Measurements from ENCODE around the gene MOB2. TPM values are rescaled to one million over a fixed set of nuclear protein-coding genes. Genes with fewer than 3 reads are reported as not detected.
A peak's percentile ranks its signal among the peaks of the same experiment; 100 is the strongest.

The MOB2 gene
- polyA plus RNA-seq, 3 donors = 22.1 to 44.1 (median 22.5) TPM

DNA sequence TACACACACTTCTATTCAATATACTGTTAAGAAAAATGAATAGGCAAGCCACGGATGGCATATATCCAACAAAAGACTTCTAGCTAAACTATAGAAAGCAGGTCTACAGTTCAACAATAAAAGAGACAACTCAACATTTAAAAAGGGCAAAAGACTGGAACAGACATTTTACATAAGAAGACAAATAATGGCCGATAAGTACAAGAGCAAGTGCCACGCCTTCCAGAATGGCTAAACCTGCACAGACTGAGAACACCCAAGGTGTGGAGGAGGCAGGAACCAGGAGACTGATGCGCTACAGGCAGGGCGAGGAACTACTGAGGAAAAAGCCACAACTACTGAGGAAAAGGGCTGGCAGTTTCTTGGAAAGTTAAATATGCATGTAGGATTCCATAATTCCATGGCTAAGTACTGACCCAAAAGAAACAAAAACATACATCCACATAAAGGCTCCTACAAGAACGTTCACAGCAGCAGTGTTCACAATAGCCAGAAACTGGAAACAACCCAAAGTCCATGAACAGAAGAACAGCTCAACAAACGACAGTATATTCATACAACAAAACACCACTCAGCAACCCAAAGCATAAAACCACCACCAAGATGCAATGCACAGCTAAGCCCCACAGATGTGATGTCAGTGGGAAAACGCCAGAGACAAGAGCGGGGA, 9.6 kb upstream of the MOB2 start:
- Histone ChIP-seq H4K20me1 (ENCODE audit: insufficient read depth, low read length) (peaks cover 100% of the 10 kb centered on the region), H3K9ac (ENCODE audit: insufficient read depth, low read length, poor library complexity, severe bottlenecking) (no peak overlapping the region), H3K9me3 (replicated peaks in 1 of 2; ENCODE audit: control insufficient read depth in 1 of 2, insufficient read depth in 1 of 2, low read length in 2 of 2) (no peaks in the 10 kb centered on the region), H3K36me3 (replicated peaks in 1 of 2; ENCODE audit: control insufficient read depth in 1 of 2, insufficient read depth in 2 of 2, low read length in 2 of 2) (peaks cover 6 to 23% of the 10 kb centered on the region in 2 donors), H3K79me2 (ENCODE audit: insufficient read depth, low read length) (peaks cover 85% of the 10 kb centered on the region), H3K27me3 (ENCODE audit: control insufficient read depth in 2 of 2, insufficient read depth in 2 of 2, low read length in 2 of 2) (no peaks in the 10 kb centered on the region), H3K4me1 (ENCODE audit: control insufficient read depth in 1 of 2, insufficient read depth in 2 of 2, low read length in 2 of 2) (peaks cover 5 to 13% of the 10 kb centered on the region in 2 donors), H3K27ac (ENCODE audit: low read depth in 1 of 2, low read length in 2 of 2) (no peak overlapping the region), H2AFZ (ENCODE audit: insufficient read depth, low read depth, low read length, poor library complexity, severe bottlenecking) (no peak overlapping the region), H3K4me3 (replicated peaks in 1 of 3; ENCODE audit: low read depth in 2 of 3, low read length in 3 of 3) (no peak overlapping the region), H3K4me2 (replicated peaks; ENCODE audit: extremely low read depth, low read length, poor library complexity, severe bottlenecking) (no peak overlapping the region)
- no peak for DNase-seq
- H3K27me3 Mint-ChIP-seq (ENCODE audit: low read depth in 3 of 3) = peaks cover 0 to 2% (median 0%) of the 10 kb centered on the region in 3 donors
- TF ChIP-seq, protein P1, sequence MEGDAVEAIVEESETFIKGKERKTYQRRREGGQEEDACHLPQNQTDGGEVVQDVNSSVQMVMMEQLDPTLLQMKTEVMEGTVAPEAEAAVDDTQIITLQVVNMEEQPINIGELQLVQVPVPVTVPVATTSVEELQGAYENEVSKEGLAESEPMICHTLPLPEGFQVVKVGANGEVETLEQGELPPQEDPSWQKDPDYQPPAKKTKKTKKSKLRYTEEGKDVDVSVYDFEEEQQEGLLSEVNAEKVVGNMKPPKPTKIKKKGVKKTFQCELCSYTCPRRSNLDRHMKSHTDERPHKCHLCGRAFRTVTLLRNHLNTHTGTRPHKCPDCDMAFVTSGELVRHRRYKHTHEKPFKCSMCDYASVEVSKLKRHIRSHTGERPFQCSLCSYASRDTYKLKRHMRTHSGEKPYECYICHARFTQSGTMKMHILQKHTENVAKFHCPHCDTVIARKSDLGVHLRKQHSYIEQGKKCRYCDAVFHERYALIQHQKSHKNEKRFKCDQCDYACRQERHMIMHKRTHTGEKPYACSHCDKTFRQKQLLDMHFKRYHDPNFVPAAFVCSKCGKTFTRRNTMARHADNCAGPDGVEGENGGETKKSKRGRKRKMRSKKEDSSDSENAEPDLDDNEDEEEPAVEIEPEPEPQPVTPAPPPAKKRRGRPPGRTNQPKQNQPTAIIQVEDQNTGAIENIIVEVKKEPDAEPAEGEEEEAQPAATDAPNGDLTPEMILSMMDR (IDR thresholded peaks at IDR 0.05) = no peak
- H3K27ac Mint-ChIP-seq = no peak overlapping the region
- intact Hi-C loops (cut with micrococcal nuclease) = no loop called here
- peaks cover 20 to 33% of the 10 kb centered on the region in 2 donors for H3K36me3 Mint-ChIP-seq
- peaks cover 22% of the 10 kb centered on the region for H3K4me1 Mint-ChIP-seq
- 96% methylated on average over 6 of the region's 9 CpGs for WGBS (ENCODE audit: insufficient coverage)
- no peak overlapping the region for H3K4me3 Mint-ChIP-seq
- H3K9me3 Mint-ChIP-seq = peaks cover 0 to 9% (median 3%) of the 10 kb centered on the region in 7 donors

DNA sequence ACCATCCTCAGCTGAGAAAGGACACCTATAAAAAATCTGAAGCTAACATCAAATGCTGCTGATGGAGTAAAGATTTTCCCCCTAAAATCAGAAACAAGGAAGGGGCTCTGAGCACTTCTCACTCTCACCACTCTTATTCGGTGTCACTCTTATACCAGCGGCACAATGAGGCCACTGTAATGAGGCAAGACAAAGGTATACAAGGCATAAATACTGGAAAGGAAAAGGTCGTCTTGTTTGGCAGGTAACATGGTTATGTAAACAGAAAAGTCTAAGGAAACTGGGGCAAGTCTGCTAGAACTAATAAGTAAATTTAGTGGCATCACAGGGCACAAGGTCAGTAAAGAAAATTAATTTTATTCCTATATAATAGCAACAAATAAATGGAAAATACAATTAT, 8.1 kb upstream of the MOB2 start:
- Histone ChIP-seq H4K20me1 (ENCODE audit: insufficient read depth, low read length) (peaks cover 100% of the 10 kb centered on the region), H3K79me2 (ENCODE audit: insufficient read depth, low read length) (peaks cover 92% of the 10 kb centered on the region), H3K36me3 (replicated peaks in 1 of 2; ENCODE audit: control insufficient read depth in 1 of 2, insufficient read depth in 2 of 2, low read length in 2 of 2) (peaks cover 0 to 7% of the 10 kb centered on the region in 2 donors), H3K4me2 (replicated peaks; ENCODE audit: extremely low read depth, low read length, poor library complexity, severe bottlenecking) (no peak overlapping the region), H3K9ac (ENCODE audit: insufficient read depth, low read length, poor library complexity, severe bottlenecking) (no peak overlapping the region), H3K27me3 (ENCODE audit: control insufficient read depth in 2 of 2, insufficient read depth in 2 of 2, low read length in 2 of 2) (no peaks in the 10 kb centered on the region), H3K4me3 (replicated peaks in 1 of 3; ENCODE audit: low read depth in 2 of 3, low read length in 3 of 3) (no peak overlapping the region), H2AFZ (ENCODE audit: insufficient read depth, low read depth, low read length, poor library complexity, severe bottlenecking) (no peak overlapping the region), H3K4me1 (ENCODE audit: control insufficient read depth in 1 of 2, insufficient read depth in 2 of 2, low read length in 2 of 2) (peaks cover 5 to 13% of the 10 kb centered on the region in 2 donors), H3K27ac (ENCODE audit: low read depth in 1 of 2, low read length in 2 of 2) (no peak overlapping the region), H3K9me3 (replicated peaks in 1 of 2; ENCODE audit: control insufficient read depth in 1 of 2, insufficient read depth in 1 of 2, low read length in 2 of 2) (no peaks in the 10 kb centered on the region)
- Mint-ChIP-seq H3K4me3 (no peak overlapping the region), H3K9me3 (peaks cover 0 to 5% (median 0%) of the 10 kb centered on the region in 7 donors), H3K4me1 (peaks cover 24% of the 10 kb centered on the region), H3K36me3 (peaks cover 11 to 19% of the 10 kb centered on the region in 2 donors), H3K27me3 (ENCODE audit: low read depth in 3 of 3) (no peaks in the 10 kb centered on the region), H3K27ac (peak overlapping the region in 1 of 7 donors; percentile 63)
- no CpG with 5 or more reads among the region's 3 CpGs for WGBS (ENCODE audit: insufficient coverage)
- no peak for DNase-seq
- TF ChIP-seq, protein P1 (IDR thresholded peaks at IDR 0.05) = no peak
- intact Hi-C loops (cut with micrococcal nuclease) = no loop called here

All from CD14-positive monocyte (primary cell).